HCT116 (cell line): ENCODE results near the gene CDCP1.

Source experiments
- CTCF ChIP-seq, 3 experiments: fragments of 200-600 bp in 1 of 3; sonication (generic) in 1 of 3; IDR thresholded peaks in 2 of 3; conservative IDR thresholded peaks in 1 of 3; 2 replicates each; pipeline ENCODE4 v1.5.1; 2012 to 2017; ENCODE audit warnings: low read depth in 2 of 3, low read length in 2 of 3, antibody characterized with exemption in 1 of 3, borderline replicate concordance in 1 of 3, control low read depth in 1 of 3, mild to moderate bottlenecking in 1 of 3, mixed read lengths in 1 of 3, mixed run types in 1 of 3, moderate library complexity in 1 of 3; ENCODE audit not compliant: insufficient read depth in 1 of 3
- EZH2 ChIP-seq: fragments of 200-600 bp; sonication (generic); IDR thresholded peaks from 2 replicates; pipeline ENCODE4 v1.6.1; 2017; ENCODE audit warnings: antibody characterized with exemption, mixed run types
- JUND ChIP-seq: IDR thresholded peaks from 2 replicates; pipeline ENCODE4 v1.6.1; 2012
- POLR2A ChIP-seq: IDR thresholded peaks from 2 replicates; pipeline ENCODE4 v1.7.0; 2011; ENCODE audit warnings: borderline replicate concordance; ENCODE audit not compliant: insufficient read depth, insufficient read length; ENCODE audit errors: extremely low read depth
- POLR2AphosphoS5 ChIP-seq: IDR thresholded peaks from 2 replicates; pipeline ENCODE4 v1.6.1; 2011; ENCODE audit warnings: mild to moderate bottlenecking, low read depth, low read length, moderate library complexity
- SIN3A ChIP-seq: IDR thresholded peaks from 2 replicates; pipeline ENCODE4 v1.6.1; 2012; ENCODE audit warnings: low read depth
- YY1 ChIP-seq: IDR thresholded peaks from 2 replicates; pipeline ENCODE4 v1.6.1; 2011; ENCODE audit warnings: low read length, low read depth, moderate library complexity, mild to moderate bottlenecking; ENCODE audit not compliant: insufficient replicate concordance; ENCODE audit errors: extremely low read depth
- ZFX ChIP-seq: fragments of 450-650 bp; IDR thresholded peaks from 2 replicates; pipeline ENCODE4 v1.6.1; 2017
- ZNF274 ChIP-seq: fragments of 200-500 bp; sonication (Bioruptor generic); IDR thresholded peaks from 2 replicates; pipeline ENCODE4 v1.6.1; 2014; ENCODE audit warnings: mild to moderate bottlenecking, low read depth, low read length, inconsistent platforms

- TF ChIP-seq POLR2A (no peak), ZFX (no peak), POLR2AphosphoS5 (peak; percentile 63), CTCF (IDR thresholded peaks at IDR 0.05 in 2 of 3, conservative IDR thresholded peaks at IDR 0.05 in 1 of 3; ENCODE audit: borderline replicate concordance in 1 of 3, insufficient read depth in 1 of 3, low read depth in 2 of 3, low read length in 2 of 3) (no peak), ZNF274 (no peak), EZH2 (no peak), JUND (no peak), YY1 (peak; percentile 32), SIN3A (no peak)
Observed at GRCh38 chr3:45124352-45124751, 21.8 kb downstream of the CDCP1 start.
